GM21447 (cell line): Measurements from ENCODE around the gene AKT1.

Source experiments
- ATAC-seq: cut with Tn5 transposase; IDR thresholded peaks from one replicate; pipeline ENCODE4 v1.9.1; 2021; ENCODE audit not compliant: unreplicated experiment

AKT1 gene

GRCh38 chr14:104773505-104774452 is 21.8 kb downstream of the AKT1 start:
- ATAC-seq, result no peak

- ATAC-seq, result no peak
Measured at GRCh38 chr14:104772707-104773504, 22.6 kb downstream of the AKT1 start.

GRCh38 chr14:104771918-104772706 is 23.4 kb downstream of the AKT1 start:
- ATAC-seq, result no peak

GRCh38 chr14:104771374-104771773 is 24.2 kb downstream of the AKT1 start:
- ATAC-seq, result no peak

- no peak for ATAC-seq
Measured at GRCh38 chr14:104770851-104771272, 24.7 kb downstream of the AKT1 start.

GRCh38 chr14:104770072-104770579 is 25.4 kb downstream of the AKT1 start:
- ATAC-seq, result no peak

- no peak for ATAC-seq
Measured at GRCh38 chr14:104769324-104770071, 26.1 kb downstream of the AKT1 start.

- ATAC-seq, result peak; percentile 89
Measured at GRCh38 chr14:104768437-104769323, 26.9 kb downstream of the AKT1 start.

GRCh38 chr14:104767634-104767918 is 28.0 kb downstream of the AKT1 start:
- no peak for ATAC-seq

GRCh38 chr14:104766863-104767633 is 28.5 kb downstream of the AKT1 start:
- no peak for ATAC-seq

GRCh38 chr14:104766256-104766862 is 29.2 kb downstream of the AKT1 start:
- ATAC-seq, result no peak

- no peak for ATAC-seq
Measured at GRCh38 chr14:104765517-104765916, 30.0 kb downstream of the AKT1 start.

GRCh38 chr14:104758981-104759969 is 36.3 kb downstream of the AKT1 start:
- ATAC-seq, result no peak

GRCh38 chr14:104757681-104758392 is 37.7 kb downstream of the AKT1 start:
- ATAC-seq, result no peak

- no peak for ATAC-seq
Measured at GRCh38 chr14:104757238-104757585, 38.3 kb downstream of the AKT1 start.

- ATAC-seq, result no peak
Measured at GRCh38 chr14:104756477-104757237, 38.9 kb downstream of the AKT1 start.
